GM19455 (cell line): ENCODE data around the gene SOBP.
"Not testable (repeated sequence)": the region's sequence is repeated elsewhere in the genome, so short reads cannot be mapped to it uniquely, and the experiment has no call there.

Source experiments
- ATAC-seq: cut with Tn5 transposase; IDR thresholded peaks from one replicate; pipeline ENCODE4 v1.9.1; 2021; ENCODE audit not compliant: unreplicated experiment

Gene SOBP

DNA sequence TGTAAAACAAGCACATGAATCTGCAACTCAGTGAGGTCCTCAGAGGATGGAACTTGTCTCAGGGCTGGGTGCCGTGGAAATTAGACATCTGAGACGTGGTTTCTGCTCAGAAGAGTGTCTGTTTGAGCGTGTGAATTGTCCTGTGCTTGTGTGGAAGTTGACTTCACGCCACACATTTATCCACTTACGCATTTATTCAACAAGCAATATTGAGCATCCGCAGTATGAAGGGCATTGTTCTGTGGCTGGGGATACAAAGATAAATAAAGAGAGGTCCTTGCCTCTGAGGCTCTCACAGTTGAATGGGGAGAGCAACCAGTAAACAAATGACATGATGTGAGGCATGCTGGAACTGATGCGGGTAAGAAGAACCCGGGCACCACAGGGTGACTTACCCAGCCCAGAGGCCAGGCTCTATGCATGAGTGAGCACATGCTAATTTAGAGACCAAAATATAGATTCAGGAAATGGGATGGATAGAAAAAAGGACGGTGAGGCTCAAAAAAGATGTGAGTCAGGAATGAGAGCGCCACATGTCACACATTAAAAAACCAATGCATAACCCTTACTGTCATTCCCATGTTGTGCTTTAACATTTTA lies 60.4 kb downstream of the SOBP start:
- ATAC-seq = no peak

DNA sequence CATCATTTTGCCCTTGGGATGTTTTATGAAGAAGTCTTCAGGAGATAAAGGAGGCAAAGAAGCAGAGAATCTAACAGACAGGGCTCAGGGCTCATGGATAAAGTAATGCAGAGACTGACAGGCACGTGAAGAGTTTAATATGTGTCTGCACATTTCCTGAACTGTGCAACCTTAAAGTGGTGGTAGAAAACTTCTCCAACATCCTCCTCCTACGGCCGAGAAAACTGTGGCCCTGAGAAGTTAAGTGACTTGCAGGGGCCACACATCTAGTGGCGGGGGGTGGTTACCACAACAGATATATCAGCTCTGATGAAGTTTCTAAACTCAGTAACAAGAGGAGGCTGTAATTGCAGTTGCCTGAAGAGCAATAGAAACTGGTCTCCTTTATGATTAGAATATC lies 61.0 kb downstream of the SOBP start:
- ATAC-seq = no peak

DNA sequence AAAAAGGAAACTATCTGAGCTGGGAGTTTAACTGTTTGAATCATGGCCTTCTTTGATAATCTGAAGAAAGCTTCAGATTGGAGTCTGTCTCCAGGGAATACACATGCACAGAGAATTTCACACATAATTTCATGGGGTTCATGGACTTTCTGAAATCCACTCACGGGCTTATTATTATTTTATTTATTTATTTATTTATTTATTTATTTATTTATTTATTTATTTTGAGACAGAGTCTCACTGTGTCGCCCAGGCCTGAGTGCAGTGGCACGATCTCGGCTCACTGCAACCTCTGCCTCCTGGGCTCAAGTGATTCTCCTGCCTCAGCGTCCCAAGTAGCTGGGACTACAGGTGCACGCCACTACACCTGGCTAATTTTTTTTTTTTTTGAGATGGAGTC lies 63.2 kb downstream of the SOBP start:
- not testable (repeated sequence) for ATAC-seq

DNA sequence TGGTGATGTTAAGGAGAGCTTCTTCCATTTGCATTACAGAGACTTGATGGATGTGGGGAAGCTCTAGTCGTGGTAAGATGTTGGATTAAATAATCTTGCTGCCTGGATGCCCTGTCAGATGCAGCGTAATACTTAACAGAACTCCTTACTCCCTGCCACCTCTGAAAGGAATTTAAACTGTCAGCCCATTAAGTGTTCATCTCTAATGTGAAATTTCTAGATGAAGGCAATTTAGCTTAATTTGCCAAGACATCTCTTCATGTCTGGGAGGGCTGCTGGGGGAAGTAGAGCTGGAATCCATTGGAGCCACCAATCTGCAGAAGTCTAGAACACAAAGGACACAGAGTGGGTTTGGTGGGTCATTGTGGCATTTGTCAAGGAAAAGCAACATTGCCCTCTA lies 64.4 kb downstream of the SOBP start:
- no peak for ATAC-seq

DNA sequence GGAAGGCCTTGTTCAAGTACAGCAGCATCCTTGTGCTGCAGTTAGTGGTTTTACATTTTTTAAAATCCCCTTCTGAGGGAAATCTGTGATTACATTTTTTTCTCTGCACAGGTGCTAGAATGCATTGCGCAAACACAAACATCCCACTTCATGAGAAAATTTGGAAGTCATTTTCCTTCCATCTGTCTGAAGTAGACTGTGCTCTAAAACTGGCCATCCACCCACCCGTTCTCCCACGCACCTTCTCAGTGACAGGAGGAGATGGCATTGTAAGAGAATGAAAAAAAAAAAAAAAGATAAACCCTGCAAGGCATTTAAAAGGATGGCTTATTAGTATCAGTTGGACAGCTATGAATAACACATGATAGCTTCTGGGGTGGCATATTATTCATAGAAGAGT lies 65.0 kb downstream of the SOBP start:
- no peak for ATAC-seq

DNA sequence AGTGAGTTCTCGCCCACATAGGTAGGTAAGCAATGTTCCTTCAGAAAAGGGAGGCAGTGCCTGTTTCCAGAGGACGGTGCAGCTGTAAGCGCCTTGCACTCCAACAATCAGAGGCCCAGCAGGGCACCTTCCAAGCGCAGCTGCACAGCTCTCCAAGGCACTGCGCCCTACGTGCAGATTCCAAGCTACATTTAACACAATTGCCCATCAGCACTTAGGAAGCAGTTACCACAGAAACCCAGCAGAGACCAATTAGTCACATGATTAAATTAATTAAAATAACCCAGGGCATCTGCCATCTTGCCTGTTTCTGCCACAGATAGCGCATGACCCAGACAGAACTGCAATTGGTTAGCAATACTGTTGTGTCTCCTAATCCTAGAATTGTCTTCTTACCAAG lies 65.5 kb downstream of the SOBP start:
- no peak for ATAC-seq

GRCh38 chr6:107556082-107556481 lies 66.2 kb downstream of the SOBP start:
- no peak for ATAC-seq

GRCh38 chr6:107557698-107558097 lies 67.8 kb downstream of the SOBP start:
- no peak for ATAC-seq

- no peak for ATAC-seq
These were observed 70.7 kb downstream of the SOBP start for GRCh38 chr6:107560657-107561056.

- ATAC-seq = no peak
These were observed 71.4 kb downstream of the SOBP start for GRCh38 chr6:107561306-107561705.

DNA sequence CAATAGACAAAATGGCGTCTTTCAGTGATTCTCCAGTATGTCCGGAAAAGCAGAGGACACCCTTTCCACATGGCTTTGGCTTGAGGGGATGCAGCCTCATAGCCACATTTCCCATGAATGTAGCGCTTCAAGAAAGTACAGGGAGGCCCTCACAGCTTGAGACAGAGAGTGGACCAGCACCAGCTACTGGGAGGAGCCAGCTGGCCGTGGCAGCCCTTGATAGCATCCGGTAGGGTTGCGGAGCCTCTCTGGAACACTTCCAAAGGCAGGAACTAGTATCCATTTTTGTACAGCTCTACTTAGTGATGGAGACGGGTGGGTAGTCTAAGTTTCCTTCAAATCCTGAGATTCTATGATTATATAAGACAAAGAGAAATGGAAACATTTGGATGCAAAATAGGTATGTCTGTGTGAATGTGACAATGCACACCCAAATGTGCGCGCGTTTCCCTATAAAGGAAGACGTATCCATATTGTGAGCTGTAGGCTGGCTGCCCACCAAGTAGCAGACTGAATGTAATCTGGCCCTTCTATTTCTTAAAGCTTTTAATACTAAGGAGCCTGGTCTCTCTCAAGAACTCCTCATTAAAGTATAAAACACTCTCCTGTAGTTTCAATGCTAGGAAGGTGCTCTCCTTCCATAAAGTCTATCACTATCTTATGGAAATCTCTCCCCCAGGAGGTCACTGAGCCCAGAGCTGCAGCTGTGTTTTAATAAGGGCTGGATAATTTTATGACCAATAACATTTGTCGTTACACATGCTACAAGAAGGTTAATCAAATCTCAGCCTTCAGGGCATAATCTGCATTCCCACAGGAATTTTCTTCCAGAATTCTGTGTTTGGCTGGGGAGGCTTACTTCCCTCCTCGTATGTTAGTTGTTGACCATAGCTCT lies 74.0 kb downstream of the SOBP start:
- no peak for ATAC-seq

DNA sequence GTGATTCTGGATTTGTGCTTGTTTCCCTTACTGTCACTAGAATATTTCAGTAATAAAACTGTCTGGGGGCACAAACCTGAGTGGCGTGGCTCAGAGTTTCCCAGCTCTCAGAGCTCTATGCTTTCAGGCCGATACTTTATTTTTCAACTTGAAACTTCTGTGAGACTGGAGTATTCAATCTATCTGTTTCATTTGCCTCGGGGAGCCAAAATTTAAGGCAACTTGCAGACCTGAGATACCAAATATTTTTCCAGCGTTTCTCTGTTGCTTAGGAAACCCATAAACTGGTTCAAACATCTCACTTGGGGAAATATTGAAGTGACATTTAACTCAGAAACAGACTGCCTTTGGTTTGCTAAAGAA lies 74.7 kb downstream of the SOBP start:
- no peak for ATAC-seq

GRCh38 chr6:107565165-107565723 lies 75.3 kb downstream of the SOBP start:
- ATAC-seq = no peak

- ATAC-seq = no peak
These were observed 77.7 kb downstream of the SOBP start for GRCh38 chr6:107567643-107568042.

GRCh38 chr6:107569473-107569872 lies 79.6 kb downstream of the SOBP start:
- ATAC-seq = no peak

- no peak for ATAC-seq
These were observed 81.4 kb downstream of the SOBP start for GRCh38 chr6:107571354-107571753.

DNA sequence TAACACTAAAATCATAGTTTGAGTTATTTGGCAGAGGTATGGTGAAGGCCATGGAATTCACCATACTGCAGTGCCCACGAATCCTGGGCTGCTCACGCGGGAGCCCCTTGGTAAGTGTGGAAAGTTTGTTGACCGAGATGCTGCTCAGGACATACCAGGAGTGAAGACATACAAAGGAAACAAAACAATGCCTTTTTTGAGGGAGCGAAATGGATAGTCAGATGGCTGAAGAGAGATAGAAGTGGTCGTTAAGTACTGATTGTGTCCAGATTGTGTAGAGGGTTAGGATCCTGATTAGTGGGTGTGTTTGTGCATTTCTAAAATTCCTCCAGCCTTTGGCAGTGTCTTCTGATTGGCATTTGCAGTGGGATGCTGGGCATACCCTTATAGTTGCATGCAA lies 83.0 kb downstream of the SOBP start:
- no peak for ATAC-seq

DNA sequence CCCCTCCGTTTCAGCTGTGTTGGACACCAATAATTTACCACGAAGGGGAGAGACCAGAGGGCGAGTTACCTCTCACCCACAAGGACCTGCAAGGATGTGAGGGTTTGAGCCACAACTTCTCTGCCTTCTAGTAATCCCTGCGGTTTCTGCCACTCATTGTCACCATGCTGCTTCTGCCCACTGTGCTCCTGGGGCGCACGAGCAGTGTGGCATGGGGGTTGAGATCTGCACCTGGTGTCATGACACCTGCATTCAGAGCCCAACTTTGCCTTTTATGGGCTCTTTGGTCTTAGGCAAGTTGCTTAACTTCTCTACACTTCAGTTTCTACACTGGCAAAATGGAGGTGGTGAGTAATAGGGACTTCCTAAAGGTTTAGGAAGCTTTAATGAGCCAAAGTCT lies 84.9 kb downstream of the SOBP start:
- ATAC-seq = no peak

DNA sequence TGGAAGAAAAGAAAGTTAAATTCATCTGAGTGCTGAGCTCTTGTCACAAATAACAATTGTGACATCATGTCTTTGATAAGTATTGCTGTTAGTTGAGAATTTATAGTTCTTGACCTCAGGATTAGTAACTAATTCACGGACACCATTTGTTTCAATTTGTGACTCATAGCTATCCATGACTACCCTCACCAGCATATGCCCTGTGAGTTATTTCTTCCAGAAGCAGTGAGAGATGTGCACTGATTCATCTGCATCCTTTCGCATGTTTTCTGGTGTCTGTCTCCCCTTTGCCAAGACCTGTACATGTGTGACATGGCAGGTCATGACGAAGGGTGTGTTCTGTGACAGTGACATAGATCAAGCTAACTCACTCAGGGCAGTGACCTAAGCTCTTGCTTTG lies 86.9 kb downstream of the SOBP start:
- ATAC-seq = no peak

DNA sequence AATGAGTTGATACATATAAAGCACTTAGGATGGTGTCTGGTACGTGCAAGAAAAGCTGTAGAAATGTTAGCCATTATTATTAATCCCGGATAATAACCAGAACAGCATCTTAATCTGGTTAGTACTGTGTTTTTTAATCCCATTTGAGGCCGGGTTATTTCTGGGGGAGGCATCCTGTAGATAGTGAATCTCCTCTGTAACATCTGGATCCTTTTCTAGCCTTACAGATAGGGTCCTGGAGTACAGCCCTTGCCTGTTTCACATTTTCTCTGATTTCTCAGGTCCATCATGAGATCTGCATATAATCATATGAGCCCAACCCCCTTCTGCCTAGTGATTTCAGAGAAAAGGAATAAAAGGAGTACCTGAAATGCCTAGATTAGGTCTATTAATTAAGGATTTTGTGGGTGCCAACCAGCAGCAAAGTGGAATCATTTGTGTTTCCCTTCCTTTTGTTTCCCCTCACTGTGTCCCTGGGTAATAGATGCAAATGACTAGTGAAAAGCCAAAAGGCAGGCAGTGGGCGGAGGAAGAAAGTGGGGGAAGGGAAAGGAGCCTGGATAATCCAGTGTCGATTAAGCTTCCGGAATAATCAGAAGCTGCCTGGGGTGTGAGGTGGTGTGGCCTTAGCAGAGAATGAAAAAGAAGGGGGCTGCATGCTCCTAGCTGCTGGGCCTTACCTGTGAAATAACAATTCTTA lies 88.9 kb downstream of the SOBP start:
- ATAC-seq = no peak

- ATAC-seq = no peak
These were observed 89.6 kb downstream of the SOBP start for GRCh38 chr6:107579456-107580056.
